Testis (tissue), 5 donors: Measurements from ENCODE around the gene POGLUT2. TPM values are rescaled to one million over a fixed set of nuclear protein-coding genes. Genes with fewer than 3 reads are reported as not detected.

Source experiments
- DNase-seq: peaks from one replicate; pipeline ENCODE4 v3.0.0-alpha.2; 2019
- H3K27ac ChIP-seq, 2 donors: fragments of 200-600 bp; sonication (generic); one replicate each; pipeline ENCODE4 v1.5.1; 2019
- H3K27me3 ChIP-seq: fragments of 200-600 bp; sonication (generic); one replicate; pipeline ENCODE4 v1.5.1; 2019
- H3K36me3 ChIP-seq: fragments of 200-600 bp; sonication (generic); one replicate; pipeline ENCODE4 v1.5.1; 2017; ENCODE audit warnings: low read depth; ENCODE audit errors: missing control alignments
- H3K4me1 ChIP-seq: fragments of 200-600 bp; sonication (generic); one replicate; pipeline ENCODE4 v1.5.1; 2019
- H3K4me3 ChIP-seq, 2 donors: fragments of 200-600 bp; sonication (generic); one replicate each; pipeline ENCODE4 v1.5.1; 2017 to 2019
- H3K9me3 ChIP-seq: fragments of 200-600 bp; sonication (generic); one replicate; pipeline ENCODE4 v1.5.1; 2017
- CTCF ChIP-seq, 3 experiments: fragments of 450-650 bp in 2 of 3; fragments of 200-600 bp in 1 of 3; sonication (generic) in 1 of 3; IDR thresholded peaks; one replicate each; pipeline ENCODE4 v1.5.1; 2016 to 2019; ENCODE audit warnings: antibody characterized with exemption in 3 of 3, mild to moderate bottlenecking in 2 of 3, moderate library complexity in 1 of 3
- POLR2A ChIP-seq: fragments of 450-650 bp; IDR thresholded peaks from one replicate; pipeline ENCODE4 v1.6.1; 2017; ENCODE audit warnings: antibody characterized with exemption, mild to moderate bottlenecking, moderate library complexity
- WGBS, 2 donors: methylation state at CpG; one replicate each; pipeline ENCODE4 v1.1.5; 2018; 5-methylcytosine and 5-hydroxymethylcytosine counted together
- intact Hi-C: fragments of 100-400 bp; cut with DNase I; formaldehyde crosslinking; loops from one replicate; pipeline ENCODE4 v1.15.1; 2023; ENCODE audit warnings: low total_unique reads
- long read RNA-seq, 2 donors: transcript quantifications; one replicate each; lab custom pipeline, GENCODE V29; 2026
- polyA plus RNA-seq: library from polyadenylated mRNA; stranded (reverse); fragments of 350-450 nt; fragmentation: Illumina TruSeq; extraction: RNeasy Lipid Tissue Mini Kit (QIAGEN cat#74804); gene quantifications from one replicate; pipeline ENCODE4 v1.2.3, GENCODE V29; 2014; ENCODE audit warnings: low read depth, low replicate concordance; ENCODE audit not compliant: insufficient read depth
- total RNA-seq, 2 donors: library from RNA; depleted of rRNA; stranded (reverse); fragments of >200 nt; gene quantifications; one replicate each; pipeline ENCODE4 v1.2.3, GENCODE V29; 2016

POGLUT2 gene
- total RNA-seq (1 to 10 TPM; 2.5 to 4.1 TPM), polyA plus RNA-seq (3.9 TPM)
- long read RNA-seq, donor 1, partial matches to known transcripts, result 0 of 2 reads
- long read RNA-seq, donor 1, other reads (novel, unspliced or antisense), result 0 of 2 reads
- long read RNA-seq, donor 2, transcript KDELC1-201 (10 exons, 2,060 nt), result major isoform, 6 of 6 reads
- long read RNA-seq, donor 2, partial matches to known transcripts, result 0 of 6 reads
- long read RNA-seq, donor 2, other reads (novel, unspliced or antisense), result 0 of 6 reads

GRCh38 chr13:102798581-102799425, at the start of gene POGLUT2, which contains the start of gene BIVM:
Gene POGLUT2 (minus strand): TSS chr13:102798976. CDS start chr13:102798670, 306 bp downstream.
Gene BIVM (plus strand): TSS chr13:102799119. CDS start chr13:102807268, 8,149 bp downstream.
- peak; percentile 94 for DNase-seq
- 0 to 1% methylated on average over 35 to 60 of the region's 72 CpGs for WGBS, 2 donors
- Histone ChIP-seq H3K9me3 (no peaks in the 10 kb centered on the region), H3K4me3 (peak within 1 kb of the TSS; percentile 63 to 86), H3K36me3 (no peaks in the 10 kb centered on the region), H3K4me1 (no peaks in the 10 kb centered on the region), H3K27me3 (no peaks in the 10 kb centered on the region), H3K27ac (peak within 1 kb of the TSS; percentile 47 to 80)
- TF ChIP-seq CTCF (IDR thresholded peaks at IDR 0.05) (no peak), POLR2A (no peak)
- intact Hi-C loops, result no loop called here

DNA sequence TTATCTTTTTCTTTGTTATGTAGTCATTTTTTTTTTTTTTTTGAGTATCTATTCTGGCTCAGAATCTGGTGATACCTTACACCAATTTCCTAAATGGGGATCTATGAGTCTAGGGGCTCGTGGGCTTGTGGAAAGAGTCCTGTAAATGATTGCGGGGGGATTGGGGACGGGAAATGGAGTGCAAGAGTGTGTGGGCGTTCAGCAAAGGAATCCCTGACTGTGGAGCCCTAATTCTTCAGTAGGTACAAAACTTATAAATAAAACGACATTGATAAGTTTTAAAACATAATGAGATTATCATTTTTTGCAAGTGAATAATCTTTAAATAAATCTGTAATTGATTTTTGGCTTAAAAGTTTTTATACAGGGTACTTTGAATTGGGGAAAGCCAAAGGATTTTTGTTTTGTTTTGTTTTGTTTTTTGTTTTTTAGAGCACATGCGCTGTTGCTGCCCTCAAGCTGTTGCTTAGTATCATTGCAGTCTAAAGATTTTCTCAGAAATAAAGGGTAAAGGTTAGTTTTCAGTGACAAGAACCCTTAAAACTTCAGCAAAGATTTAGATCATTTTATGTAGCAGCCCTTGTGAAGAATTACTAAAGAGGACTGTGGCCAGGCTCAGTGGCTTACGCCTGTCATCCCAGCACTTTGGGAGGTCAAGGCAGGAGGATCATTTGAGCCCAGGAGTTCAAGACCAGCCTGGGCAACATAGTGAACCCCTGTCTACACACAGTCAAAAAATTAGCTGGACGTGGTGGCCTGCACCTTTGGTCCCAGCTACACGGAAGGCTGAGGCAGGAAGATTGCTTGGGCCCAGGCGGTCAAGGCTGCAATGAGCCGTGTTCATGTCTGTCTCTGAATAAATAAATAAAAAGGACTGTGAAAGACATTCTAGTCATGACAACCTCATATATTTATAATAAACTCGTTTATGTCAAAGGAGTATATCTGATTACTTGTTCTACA, 48.8 kb upstream of the POGLUT2 start:
- Histone ChIP-seq H3K36me3 (no peaks in the 10 kb centered on the region), H3K27me3 (no peaks in the 10 kb centered on the region), H3K4me1 (peaks cover 3% of the 10 kb centered on the region), H3K9me3 (no peaks in the 10 kb centered on the region), H3K27ac (no peak overlapping the region), H3K4me3 (peak overlapping the region; percentile 80 to 92)
- no peak for DNase-seq
- peak; percentile 50 to 67 (median 54) for TF ChIP-seq CTCF (IDR thresholded peaks at IDR 0.05)
- no peak for TF ChIP-seq POLR2A
- intact Hi-C loops, result loop anchor here (2.0 kb wide), 1 partner anchor 251 kb away; the partner anchor contains the start of gene TPP2
- 19 to 22% methylated on average over 12 of the region's 12 CpGs for WGBS, 2 donors

- peak; percentile 40 for DNase-seq
- TF ChIP-seq POLR2A (no peak), CTCF (IDR thresholded peaks at IDR 0.05) (no peak)
Observed at GRCh38 chr13:102846261-102847015, 47.7 kb upstream of the POGLUT2 start.

More at GRCh38 chr13:102846261-102847015, 47.7 kb upstream of the POGLUT2 start:
- WGBS, 2 donors, result 0 to 1% methylated on average over 24 to 31 of the region's 31 CpGs
- intact Hi-C loops, result loop anchor here (2.0 kb wide), 1 partner anchor 250 kb away; the partner anchor contains the start of gene TPP2
- H3K4me3 ChIP-seq, result peak overlapping the region; percentile 80 to 92
- no peaks in the 10 kb centered on the region for H3K36me3 ChIP-seq
- no peaks in the 10 kb centered on the region for H3K27me3 ChIP-seq
- peak overlapping the region; percentile 80 to 97 for H3K27ac ChIP-seq
- H3K4me1 ChIP-seq, result peaks cover 3% of the 10 kb centered on the region
- no peaks in the 10 kb centered on the region for H3K9me3 ChIP-seq
